GM18868 (cell line): ENCODE measurements around the gene HOXD9.

Source experiments
- ATAC-seq: cut with Tn5 transposase; IDR thresholded peaks from one replicate; pipeline ENCODE4 v1.9.1; 2021; ENCODE audit warnings: mild to moderate bottlenecking, moderate library complexity; ENCODE audit not compliant: unreplicated experiment

HOXD9 gene

GRCh38 chr2:176124110-176124946 is 1.8 kb downstream of the HOXD9 start:
- ATAC-seq, result no peak

GRCh38 chr2:176124947-176125771 is 2.6 kb downstream of the HOXD9 start:
- no peak for ATAC-seq

GRCh38 chr2:176125772-176126054 is 3.2 kb downstream of the HOXD9 start:
- no peak for ATAC-seq

- ATAC-seq, result no peak
These were observed 4.6 kb downstream of the HOXD9 start for GRCh38 chr2:176126929-176127773.

- ATAC-seq, result no peak
These were observed 5.2 kb downstream of the HOXD9 start for GRCh38 chr2:176127774-176128072.

GRCh38 chr2:176128172-176128981 is 5.9 kb downstream of the HOXD9 start:
- ATAC-seq, result no peak

- no peak for ATAC-seq
These were observed 6.7 kb downstream of the HOXD9 start, which contains the start of gene HOXD8 for GRCh38 chr2:176128982-176129796. TSS of gene HOXD8 (plus strand) at chr2:176129705. CDS start at chr2:176130367, 662 bp downstream.

GRCh38 chr2:176129813-176130146 is 7.3 kb downstream of the HOXD9 start:
- ATAC-seq, result no peak

GRCh38 chr2:176130147-176130956 is 7.8 kb downstream of the HOXD9 start:
- no peak for ATAC-seq

- ATAC-seq, result no peak
These were observed 8.7 kb downstream of the HOXD9 start for GRCh38 chr2:176130957-176131847.

- no peak for ATAC-seq
These were observed 9.3 kb downstream of the HOXD9 start for GRCh38 chr2:176131848-176132158.

- ATAC-seq, result no peak
These were observed 10.0 kb downstream of the HOXD9 start for GRCh38 chr2:176132205-176133171.

- ATAC-seq, result no peak
These were observed 10.9 kb downstream of the HOXD9 start for GRCh38 chr2:176133389-176133788.

GRCh38 chr2:176134035-176134434 is 11.5 kb downstream of the HOXD9 start:
- ATAC-seq, result no peak

GRCh38 chr2:176135035-176135440 is 12.5 kb downstream of the HOXD9 start:
- no peak for ATAC-seq

- ATAC-seq, result no peak
These were observed 14.1 kb downstream of the HOXD9 start for GRCh38 chr2:176136374-176137251.
